Embryonic facial prominence (tissue), 1 donor: Measurements from ENCODE around the gene SMURF1.

Source experiments
- DNase-seq: peaks from one replicate; pipeline ENCODE4 v3.0.0-alpha.2; 2016; ENCODE audit errors: extremely low spot score

SMURF1 gene

DNA sequence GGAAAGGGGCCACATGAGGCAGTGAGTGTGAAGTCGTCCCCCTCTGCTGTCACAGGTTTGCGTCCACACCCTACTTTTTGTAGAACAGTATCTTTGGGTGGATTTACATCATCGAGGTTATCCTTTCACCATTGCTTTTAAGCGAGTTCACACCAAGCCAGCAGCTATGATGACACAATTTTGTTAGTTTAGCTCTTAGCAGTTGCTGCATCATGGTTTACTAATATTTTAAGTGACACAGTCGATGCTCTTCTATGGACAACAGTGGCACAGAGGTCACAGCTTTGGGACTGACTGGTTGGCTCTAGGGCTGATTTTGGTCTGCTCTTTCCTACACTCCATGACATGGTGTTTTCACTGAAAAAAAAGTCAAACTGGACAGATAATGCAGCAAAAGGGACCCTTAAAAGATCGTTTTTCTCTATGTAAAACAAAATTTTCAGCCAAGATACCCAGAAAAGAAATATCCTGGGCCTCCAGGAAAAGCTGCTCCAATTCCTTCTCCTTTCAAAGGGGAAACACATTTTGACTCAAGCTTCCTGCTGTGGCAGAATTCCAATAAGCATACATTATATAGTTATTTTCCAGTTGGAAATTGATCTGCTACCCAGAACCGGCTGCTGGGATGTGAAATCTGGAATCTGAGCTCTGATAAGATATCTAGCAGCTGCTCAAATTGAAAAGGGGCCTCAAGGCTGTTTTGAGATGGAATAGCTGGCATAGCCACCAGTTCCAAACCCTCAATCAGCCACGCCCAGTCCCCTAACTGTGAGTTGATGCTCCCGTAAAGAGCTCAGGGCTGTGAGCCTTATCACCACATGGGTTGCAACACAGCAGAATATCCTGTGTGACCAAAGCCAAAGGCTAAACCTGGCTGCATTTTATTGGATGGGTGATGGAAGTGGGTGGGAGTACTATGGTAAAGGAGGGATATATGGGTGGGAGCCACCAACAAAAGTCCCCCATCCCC lies 114.2 kb downstream of the SMURF1 start:
- DNase-seq = no peak

DNA sequence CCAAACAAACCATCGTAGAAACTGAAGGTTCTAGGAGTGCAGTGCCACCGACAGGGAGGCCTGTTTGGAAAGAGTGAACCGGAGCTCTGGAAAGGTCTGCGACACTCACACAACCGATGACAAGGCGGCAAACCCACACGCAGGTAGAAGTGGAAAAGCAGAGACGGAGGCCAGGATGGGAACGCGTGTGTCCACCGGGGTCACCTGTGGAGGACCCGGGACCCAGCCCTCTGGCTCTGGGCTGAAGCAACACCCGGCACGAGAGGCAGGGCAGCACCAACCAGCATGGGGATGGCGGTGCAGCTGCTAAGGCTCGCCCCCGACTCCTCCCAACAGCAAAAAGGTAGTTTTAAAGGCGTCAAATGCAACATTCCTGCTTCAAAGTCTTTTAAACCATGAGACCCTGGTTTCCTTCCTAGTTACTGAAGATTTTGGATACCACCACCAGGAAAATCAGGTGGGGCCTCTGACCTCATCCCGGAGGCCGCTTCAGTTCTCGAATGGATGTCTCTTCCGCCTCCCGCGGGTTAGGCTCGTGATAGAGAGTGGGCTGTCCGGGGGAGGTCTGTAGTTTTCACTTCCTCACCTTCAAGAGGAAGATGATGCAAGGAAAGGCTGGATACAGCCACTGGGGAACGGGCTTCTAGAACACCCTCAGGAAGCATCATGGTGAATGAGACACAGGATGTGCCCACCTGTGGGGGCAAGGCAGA lies 115.5 kb downstream of the SMURF1 start:
- DNase-seq = no peak

DNA sequence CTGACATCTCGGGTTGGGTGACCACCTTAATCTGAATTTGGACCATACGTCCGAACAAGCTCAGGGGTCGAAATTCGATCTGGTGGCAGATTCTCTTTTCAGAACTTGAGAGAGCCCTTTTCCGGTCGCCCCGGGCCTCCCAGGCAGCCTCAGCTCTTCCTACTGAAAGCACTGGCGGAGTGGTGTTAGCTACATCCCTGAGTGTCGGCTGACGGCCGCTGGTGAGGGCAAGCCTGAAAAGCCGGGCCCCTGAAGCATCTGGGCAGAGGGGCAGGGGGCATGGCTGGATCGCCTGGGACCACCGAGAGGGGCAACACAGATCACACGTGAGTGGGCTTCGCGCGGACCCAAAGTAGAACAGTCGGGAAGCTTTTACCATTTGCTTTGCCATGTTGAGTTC lies 116.1 kb downstream of the SMURF1 start:
- DNase-seq = no peak

DNA sequence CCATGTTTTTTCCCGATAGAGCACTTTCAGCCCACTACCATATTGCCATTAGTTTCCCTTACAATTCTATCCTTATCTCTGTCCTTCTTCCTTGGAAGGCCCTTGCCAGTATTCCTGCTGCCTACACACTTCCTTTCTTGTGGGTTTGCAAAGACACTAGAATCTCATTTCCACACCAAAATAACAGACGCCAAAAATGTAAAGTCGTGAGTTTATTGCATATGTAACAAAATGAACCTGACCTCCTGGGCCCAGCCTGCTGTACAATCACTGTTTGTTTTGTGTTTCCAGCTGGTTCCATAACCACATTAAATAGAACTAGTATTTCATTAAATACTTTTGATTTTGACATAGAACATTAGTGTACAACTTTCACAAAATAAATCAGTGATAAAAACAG lies 116.7 kb downstream of the SMURF1 start:
- no peak for DNase-seq

DNA sequence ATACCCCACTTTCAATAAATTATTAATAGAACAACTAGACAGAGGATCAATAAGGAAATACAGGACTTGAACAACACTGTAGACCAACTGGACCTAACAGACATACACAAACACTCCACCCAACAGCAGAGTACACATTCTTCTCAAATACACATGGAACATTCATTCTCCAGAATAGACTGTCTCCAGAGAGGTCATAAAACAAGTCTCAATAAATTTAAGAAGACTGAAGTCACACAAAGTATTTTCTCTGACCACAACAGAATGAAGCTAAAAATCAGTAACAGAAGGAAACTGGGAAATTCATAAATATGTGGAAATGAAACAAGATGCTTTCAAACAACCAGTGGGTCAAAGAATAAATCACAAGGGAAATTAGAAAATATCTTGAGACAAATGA lies 119.8 kb downstream of the SMURF1 start:
- DNase-seq = no peak

DNA sequence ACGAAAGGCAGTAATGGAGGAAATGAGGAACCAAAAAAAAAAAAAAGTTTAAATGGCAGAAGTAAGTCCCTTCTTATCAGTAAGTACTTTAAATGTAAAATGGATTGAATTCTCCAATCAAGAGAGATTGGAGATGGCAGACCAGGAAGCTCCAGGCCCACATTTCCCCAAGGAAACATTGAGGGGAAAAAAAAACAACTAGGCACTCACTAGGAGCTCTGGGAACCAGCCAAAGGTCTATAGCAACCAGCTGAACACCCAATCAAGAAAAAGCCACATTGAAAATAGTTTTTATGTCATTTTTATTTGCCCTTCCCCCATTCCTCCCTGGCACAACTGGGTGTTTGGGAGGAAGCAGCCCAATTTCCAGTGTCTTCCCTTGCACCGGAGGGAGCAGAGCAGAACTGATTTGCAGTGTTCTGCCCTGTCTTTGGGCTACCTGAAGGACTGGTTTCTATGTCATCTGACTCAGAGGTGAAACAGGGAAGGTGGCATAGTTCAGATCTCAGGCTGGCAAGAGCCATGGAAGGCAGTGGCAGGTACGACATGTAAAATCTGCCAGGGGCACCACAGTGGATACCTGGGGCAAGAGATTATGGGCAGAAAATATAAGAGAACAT lies 121.9 kb downstream of the SMURF1 start:
- DNase-seq = no peak

DNA sequence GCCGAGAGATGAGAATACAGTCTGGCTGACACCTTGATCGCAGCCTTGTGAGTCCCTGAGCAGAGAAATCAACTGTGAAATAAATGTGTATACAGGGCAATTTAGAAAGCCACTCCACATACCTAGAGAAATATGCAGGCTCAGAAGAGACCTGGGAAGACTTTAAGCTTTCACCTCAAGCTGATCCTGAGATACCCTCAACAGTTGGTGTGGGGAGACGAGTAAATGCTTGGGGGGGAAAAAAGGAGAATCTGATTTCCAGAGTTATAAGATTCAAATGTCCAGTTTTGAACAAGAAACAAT lies 123.5 kb downstream of the SMURF1 start:
- no peak for DNase-seq

DNA sequence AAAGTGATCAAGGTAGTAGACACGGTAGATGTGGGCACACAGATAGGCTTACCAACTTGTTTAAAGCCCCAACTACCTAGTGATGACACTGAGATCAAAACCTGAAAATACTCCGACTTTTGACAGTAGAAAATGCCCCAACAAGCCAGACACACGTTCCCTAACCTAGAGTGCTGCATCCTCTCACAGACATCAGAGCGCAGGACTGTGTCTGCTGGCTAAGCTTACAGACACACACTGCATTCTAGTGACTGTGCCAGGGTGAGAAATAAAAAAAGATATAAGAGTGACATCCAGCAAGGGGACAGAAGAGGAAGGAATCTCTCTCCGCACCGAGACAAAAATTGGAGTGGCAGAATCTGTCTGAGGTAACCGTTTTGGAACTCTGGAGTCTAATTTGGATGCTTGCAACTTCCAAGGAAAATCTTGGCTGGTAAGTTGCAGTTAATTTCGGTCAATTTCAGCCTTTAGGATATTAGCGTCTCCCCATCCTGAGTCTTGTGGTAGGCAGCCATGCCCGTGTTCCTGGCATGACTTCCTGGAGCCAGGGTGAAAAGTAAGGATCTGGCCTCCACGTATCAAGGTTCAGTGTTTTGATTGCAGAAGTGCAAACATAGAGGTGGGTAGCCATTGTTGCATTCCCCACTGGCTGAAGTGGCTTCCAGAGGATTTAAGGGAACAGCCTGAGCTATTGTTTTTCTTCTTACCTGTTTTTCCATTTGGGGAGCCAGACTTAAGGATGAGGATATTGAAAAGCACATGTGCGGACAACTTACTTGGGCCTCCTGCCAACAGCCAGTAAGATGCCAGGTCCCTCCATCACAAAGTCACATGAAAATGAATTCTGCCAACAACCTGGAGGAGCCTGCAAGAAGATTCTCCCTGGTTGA lies 124.1 kb downstream of the SMURF1 start:
- no peak for DNase-seq

DNA sequence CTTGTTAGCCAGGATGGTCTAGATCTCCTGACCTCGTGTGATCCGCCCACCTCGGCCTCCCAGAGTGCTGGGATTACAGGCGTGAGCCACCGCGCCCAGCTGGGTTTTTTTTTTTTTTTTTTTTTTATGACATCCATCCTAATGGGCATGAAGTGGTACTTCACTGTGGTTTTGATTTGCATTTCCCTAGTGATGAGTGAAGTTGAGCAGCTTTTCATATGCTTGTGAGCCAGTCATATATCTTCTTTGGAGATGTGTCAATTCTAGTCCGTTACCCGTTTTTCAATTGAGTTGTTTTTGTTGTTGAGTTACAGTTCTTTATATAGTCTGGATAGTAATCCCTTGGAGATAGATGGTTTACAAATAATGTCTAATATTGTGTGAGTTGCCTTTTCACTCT lies 127.7 kb downstream of the SMURF1 start:
- no peak for DNase-seq

DNA sequence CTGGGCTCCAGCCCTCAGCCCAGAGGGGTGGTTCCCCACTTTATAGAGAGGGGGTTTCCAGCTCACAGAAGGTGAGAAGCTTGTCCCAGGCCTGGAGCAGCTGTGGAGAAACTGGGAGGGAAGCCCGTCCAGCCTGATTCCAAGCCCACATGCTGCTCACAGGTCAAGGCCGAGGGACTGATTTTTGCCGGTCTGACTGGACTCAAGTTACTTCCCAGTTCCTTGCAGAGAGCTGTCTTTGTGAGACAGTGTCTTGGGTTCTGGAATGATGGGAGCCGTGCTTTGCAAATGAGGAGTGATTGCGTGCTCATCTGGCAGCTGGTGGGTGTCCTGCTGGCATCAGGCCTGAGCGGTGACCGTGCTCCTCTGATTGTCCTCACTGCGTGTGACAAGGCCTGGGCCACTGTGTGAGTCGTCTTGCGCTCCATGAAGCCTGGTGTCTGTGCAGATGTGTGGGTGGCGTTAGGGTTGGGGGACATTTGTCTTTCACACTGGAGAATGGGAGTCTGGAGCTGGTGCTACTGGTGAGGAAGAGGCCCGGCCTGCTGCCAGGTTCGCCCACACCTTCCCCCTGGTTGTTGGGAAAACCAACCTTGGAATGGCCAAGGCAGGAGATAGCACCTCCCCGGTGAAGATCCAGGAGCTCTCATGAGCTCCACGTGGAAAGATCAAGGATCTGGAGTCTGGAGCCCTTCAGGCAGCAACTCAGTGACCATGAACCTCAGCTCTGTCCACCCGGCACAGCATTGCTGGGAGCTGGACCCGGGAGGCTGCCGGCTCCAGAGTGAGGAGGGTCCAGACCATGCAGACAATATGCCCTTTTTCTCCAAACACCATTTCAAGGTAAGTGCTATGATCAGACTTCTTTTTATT lies 129.6 kb downstream of the SMURF1 start:
- DNase-seq = no peak

DNA sequence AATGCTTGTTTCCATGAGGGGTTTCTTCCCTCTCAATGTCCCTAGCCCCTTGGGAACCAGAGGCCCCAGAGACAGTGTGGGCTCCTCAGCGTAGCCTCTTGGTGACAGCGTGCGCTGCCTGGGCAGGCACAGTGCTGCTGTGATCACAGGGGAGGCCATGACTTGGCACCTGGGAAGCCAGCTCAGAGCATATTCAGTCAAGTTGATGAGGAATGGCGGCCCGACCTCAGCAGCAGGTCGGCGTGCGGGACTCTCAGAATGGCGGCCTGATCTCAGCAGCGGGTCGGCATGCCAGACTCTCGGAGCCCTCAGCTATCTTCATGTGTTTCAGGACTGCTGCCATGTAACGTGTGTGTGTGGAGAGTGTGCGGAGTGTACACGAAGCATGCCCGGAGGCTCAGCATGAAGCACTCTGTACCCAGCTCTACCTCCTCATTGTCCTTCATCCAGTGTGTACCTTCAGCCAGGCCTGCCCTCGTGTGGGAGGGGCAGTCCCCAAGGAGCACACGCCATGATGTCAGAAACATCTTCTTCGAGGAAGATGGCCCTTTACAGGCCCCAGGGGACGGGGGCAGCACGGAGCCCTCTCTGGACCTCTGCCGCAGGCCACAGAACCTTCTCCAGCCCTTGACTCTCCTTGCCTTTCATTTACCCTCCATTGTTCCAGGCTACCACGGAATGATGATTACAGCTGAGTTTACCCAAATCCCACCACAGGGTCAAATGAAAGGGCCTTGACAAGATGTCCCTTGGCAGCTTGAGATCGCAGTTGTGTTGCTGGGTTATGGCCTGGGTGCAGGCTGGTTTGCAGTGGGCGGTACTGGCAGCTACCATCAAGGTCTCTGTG lies 130.4 kb downstream of the SMURF1 start:
- DNase-seq = no peak

DNA sequence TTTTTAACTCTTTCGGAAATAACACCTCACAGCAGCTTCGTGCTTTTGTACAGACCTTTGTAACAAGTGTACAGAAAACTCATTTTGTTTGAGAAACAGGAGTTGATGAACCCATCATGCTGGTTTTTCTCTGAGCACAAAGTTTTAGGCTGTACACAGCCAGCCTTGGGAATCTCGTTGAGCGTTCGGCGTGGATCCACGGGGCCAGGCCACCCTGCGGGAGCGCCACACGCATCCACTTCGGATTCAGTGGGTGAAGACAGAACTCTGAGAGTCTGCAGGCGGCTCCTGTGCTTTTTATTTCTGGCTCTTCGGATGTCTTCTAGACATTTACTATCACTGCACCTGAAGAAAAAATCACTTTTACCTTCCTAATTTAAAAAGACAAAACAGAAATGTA lies 131.2 kb downstream of the SMURF1 start:
- no peak for DNase-seq

DNA sequence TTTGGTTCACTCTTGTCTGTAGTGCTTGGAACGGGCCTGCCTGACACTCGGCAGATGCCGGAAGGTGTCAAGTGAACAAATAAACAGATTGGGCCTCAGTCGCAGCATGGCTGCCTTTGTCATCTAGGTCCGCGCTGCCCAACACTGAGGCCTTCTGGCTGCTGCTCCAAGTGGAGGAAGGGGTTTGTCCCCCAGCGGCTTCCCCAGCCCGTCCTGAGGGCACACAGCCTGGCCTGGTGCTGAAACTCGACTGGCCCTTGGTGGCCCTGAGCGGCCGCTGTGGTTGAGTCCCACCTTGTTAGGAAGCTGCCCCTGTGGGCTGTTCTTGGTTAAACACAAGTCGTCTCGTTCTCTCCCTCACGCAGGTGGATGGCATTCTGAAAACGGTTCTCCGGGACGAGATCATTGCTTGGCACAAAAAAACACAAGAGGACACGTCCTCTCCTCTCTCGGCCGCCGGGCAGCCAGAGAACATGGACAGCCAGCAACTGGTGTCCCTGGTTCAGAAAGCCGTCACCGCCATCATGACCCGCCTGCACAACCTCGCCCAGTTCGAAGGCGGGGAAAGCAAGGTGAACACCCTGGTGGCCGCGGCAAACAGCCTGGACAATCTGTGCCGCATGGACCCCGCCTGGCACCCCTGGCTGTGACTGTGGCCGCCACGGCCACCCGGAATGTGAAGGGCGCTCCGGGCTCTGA lies 132.1 kb downstream of the SMURF1 start:
- DNase-seq = no peak

DNA sequence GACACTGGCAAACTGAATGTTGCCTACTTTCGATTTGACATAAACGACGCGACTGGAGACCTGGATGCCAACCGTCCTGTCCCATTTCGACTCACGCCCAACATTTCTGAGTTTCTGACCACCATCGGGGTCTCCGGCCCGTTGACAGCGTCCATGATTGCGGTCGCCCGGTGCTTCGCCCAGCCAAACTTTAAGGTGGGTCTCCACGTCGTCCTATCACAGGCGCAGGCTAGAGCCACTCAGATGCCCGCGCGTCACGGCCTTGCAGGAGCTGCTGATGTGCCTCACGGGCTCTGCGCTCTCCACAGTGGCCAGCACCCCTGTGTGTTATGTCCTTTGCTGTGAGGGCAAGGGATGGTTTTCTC lies 132.6 kb downstream of the SMURF1 start:
- DNase-seq = no peak

DNA sequence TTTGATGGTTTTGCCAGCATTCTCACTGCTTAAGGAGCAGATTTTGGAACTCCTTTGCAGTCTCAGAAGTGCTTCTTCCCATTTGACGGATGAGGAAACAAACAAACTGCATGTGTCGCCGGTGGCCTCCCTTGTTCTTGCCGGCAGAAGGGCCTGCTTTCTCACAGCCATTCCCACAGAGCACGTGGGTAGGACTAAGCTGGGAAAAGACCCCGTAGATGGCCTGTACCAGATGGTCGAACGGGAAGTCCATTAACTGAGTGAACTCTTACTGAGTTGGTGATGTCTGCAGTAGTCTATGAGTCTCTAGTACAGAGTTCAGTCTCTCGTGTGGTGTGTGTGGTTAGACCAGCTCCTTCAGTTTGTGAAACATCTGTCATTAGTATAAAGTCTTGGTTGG lies 133.6 kb downstream of the SMURF1 start:
- DNase-seq = no peak

DNA sequence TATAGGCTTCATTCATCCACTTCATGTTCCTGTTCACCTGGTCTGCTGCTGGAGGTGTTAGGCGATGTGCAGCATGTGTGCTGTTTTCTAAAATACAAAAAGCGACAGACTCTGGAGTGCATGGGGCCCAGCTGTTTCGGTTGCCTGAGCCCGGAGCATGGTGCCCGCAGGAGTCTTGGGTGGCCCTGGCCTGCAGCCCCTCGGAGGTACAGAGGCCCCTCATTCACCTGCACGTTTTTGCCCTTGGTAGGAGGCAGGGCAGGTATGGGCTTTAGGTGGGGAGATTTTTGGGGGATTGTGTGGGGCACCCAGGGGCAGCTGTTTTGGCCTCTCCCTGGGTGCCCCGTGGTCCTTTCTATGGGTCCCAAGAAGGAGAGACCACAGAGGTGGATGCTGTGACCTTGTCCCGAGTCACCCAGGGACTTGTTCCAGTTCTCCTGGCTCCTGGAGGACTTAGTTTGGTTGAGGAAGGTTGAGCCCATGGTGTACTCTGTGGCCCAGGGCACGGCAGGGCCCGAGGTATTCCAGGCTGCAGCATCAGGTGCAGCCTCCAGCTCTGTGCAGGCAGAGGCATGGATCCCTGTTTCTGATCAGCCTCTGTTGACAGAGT lies 134.9 kb downstream of the SMURF1 start:
- no peak for DNase-seq

DNA sequence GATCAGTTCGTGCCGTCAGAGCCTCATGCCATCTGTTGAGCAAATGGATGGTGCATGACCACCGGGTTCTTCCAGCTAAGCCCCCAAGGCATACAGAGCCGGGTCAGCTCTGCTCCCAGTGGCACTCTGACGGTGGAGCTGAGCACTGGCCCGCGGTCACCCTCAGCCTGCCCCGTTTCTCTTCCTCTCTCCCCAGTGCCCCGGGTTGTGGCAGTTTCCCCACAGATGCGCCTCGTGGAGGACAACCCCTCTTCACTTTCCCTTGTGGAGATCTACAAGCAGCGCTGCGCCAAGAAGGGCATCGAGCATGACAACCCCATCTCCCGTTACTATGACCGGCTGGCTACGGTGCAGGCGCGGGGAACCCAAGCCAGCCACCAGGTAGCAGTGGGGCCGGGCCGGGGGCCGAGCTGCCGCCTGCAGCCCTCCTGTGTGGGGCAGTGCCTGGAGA lies 135.7 kb downstream of the SMURF1 start:
- no peak for DNase-seq

DNA sequence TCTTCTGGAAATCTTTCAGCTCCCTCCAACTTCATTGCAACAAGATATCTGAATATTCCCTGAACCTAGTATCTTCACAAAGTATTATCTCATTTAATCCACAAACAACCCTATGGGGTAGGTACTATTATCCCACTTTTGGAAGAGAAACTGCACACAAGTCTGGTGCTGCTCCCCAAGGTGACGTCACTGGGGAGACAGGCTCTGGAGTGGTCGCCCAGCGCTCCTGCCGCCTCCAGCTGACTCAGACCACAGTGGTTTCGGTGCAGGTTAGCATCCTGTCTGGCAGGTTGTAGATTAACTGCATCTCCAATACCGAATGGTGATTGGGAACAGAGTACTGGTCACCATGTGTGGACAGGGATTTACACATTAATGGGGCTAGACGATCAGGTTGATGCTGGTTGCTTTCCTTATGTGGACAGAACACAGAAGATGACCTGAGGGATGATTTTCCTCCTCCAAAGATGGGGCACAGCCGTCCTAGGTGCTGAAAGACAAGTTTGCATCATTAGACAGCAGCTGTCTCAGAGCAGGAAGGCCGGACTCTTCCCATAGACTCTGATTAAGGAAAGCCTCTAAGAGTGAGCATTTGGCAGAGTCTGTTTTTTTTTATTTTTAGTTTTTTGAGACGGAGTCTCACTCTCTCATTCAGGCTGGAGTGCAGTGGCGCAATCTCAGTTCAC lies 137.0 kb downstream of the SMURF1 start:
- DNase-seq = no peak
